H1 (cell line): Measurements from ENCODE around the gene ACTL7A. TPM values are rescaled to one million over a fixed set of nuclear protein-coding genes. Genes with fewer than 3 reads are reported as not detected.

Source experiments
- CTCF ChIA-PET: fragments of 300-600 bp; sonication (Branson Sonifier 250); formaldehyde crosslinking; loops from one replicate; lab custom pipeline; 2021; ENCODE audit not compliant: partially characterized antibody; lab: Charles Lee
- POLR2A ChIA-PET: fragments of 300-600 bp; sonication (Branson Sonifier 250); formaldehyde crosslinking; loops from one replicate; lab custom pipeline; 2021; ENCODE audit warnings: inconsistent platforms; ENCODE audit not compliant: partially characterized antibody; lab: Charles Lee
- DNase-seq, 2 experiments: peaks; one replicate each; pipeline versions ENCODE4 v3.0.0 to v3.0.0-alpha.2; 2010 to 2022; ENCODE audit warnings: low spot score in 2 of 2, low read depth in 1 of 2, mixed read lengths in 1 of 2
- FAIRE-seq: peaks from 2 replicates; lab custom pipeline; 2011; peaks lifted over from hg19 to GRCh38; lab: Jason Lieb, UNC
- H2AFZ ChIP-seq: 2 replicates; pipeline ENCODE4 v1.8.1; 2012; ENCODE audit warnings: low read length, inconsistent platforms
- H2AK5ac ChIP-seq: 2 replicates; pipeline ENCODE4 v1.6.1; 2013; ENCODE audit warnings: low read depth, low read length
- H2BK120ac ChIP-seq: replicated peaks from 2 replicates; pipeline ENCODE3; 2013; ENCODE audit warnings: low read depth, low read length, inconsistent platforms
- H2BK12ac ChIP-seq: 2 replicates; pipeline ENCODE4 v1.6.1; 2013; ENCODE audit warnings: low read depth, low read length
- H2BK15ac ChIP-seq: 2 replicates; pipeline ENCODE4 v1.6.1; 2013; ENCODE audit warnings: low read length
- H2BK20ac ChIP-seq: 2 replicates; pipeline ENCODE4 v1.6.1; 2013; ENCODE audit warnings: low read length
- H2BK5ac ChIP-seq: 2 replicates; pipeline ENCODE4 v1.6.1; 2013; ENCODE audit warnings: low read depth, low read length
- H3K14ac ChIP-seq: 2 replicates; pipeline ENCODE4 v1.6.1; 2013; ENCODE audit warnings: inconsistent platforms; ENCODE audit not compliant: insufficient read length
- H3K18ac ChIP-seq: 2 replicates; pipeline ENCODE4 v1.6.1; 2013; ENCODE audit warnings: low read length; ENCODE audit errors: extremely low read depth
- H3K23ac ChIP-seq: 2 replicates; pipeline ENCODE4 v1.6.1; 2013; ENCODE audit warnings: inconsistent platforms; ENCODE audit not compliant: insufficient read length
- H3K23me2 ChIP-seq: 2 replicates; pipeline ENCODE4 v1.6.1; 2013; ENCODE audit warnings: low read depth, low read length
- H3K27ac ChIP-seq: 2 replicates; pipeline ENCODE4 v1.6.1; 2011; ENCODE audit warnings: low read depth, low read length, inconsistent platforms
- H3K27me3 ChIP-seq, 4 experiments: replicated peaks in 1 of 4; 1 replicate in 1 of 4; 2 replicates in 3 of 4; pipeline versions ENCODE4 v1.6.1 to v1.8.1; 2011 to 2013; ENCODE audit warnings: low read length in 3 of 4, mild to moderate bottlenecking in 3 of 4, inconsistent platforms in 2 of 4, mixed read lengths in 2 of 4, moderate library complexity in 1 of 4; ENCODE audit not compliant: control insufficient read depth in 3 of 4, insufficient read depth in 3 of 4; ENCODE audit errors: extremely low read depth in 1 of 4
- H3K36me3 ChIP-seq, 4 experiments: 2 replicates each; pipeline versions ENCODE4 v1.6.1 to v1.8.1; 2011 to 2013; ENCODE audit warnings: mild to moderate bottlenecking in 4 of 4, low read length in 3 of 4, moderate library complexity in 2 of 4, control low read depth in 1 of 4, inconsistent platforms in 1 of 4; ENCODE audit not compliant: insufficient read depth in 4 of 4, control insufficient read depth in 2 of 4
- H3K4ac ChIP-seq: replicated peaks from 2 replicates; pipeline ENCODE3; 2013; ENCODE audit warnings: low read length, low read depth, mixed read lengths, inconsistent platforms; ENCODE audit not compliant: insufficient read length
- H3K4me1 ChIP-seq, 4 experiments: replicated peaks in 1 of 4; 1 replicate in 1 of 4; 2 replicates in 3 of 4; pipeline versions ENCODE4 v1.6.1 to v1.8.1; 2011 to 2013; ENCODE audit warnings: low read length in 3 of 4, inconsistent platforms in 2 of 4, mixed read lengths in 1 of 4; ENCODE audit not compliant: insufficient read depth in 4 of 4, control insufficient read depth in 3 of 4
- H3K4me2 ChIP-seq, 2 experiments: 2 replicates each; pipeline versions ENCODE4 v1.6.1 to v1.8.1; 2011 to 2013; ENCODE audit warnings: low read depth in 2 of 2, low read length in 2 of 2, control low read depth in 1 of 2, inconsistent platforms in 1 of 2, mild to moderate bottlenecking in 1 of 2; ENCODE audit not compliant: insufficient read depth in 1 of 2
- H3K4me3 ChIP-seq, 4 experiments: fragments of 200-600, 300-600 bp in 1 of 4; sonication (generic), shearing (Covaris generic), sonication (Bioruptor Twin) in 1 of 4; 2 replicates each; pipeline versions ENCODE4 v1.5.1 to v1.8.1; 2011 to 2016; ENCODE audit warnings: low read length in 4 of 4, low read depth in 3 of 4, control low read depth in 2 of 4, inconsistent platforms in 2 of 4, mild to moderate bottlenecking in 2 of 4, mixed read lengths in 1 of 4, moderate library complexity in 1 of 4; ENCODE audit not compliant: insufficient read depth in 2 of 4; ENCODE audit errors: extremely low read depth in 1 of 4
- H3K56ac ChIP-seq: replicated peaks from 2 replicates; pipeline ENCODE3; 2013; ENCODE audit warnings: low read depth, mild to moderate bottlenecking, mixed read lengths, low read length, inconsistent platforms; ENCODE audit not compliant: insufficient read length
- H3K79me1 ChIP-seq: 2 replicates; pipeline ENCODE4 v1.6.1; 2013; ENCODE audit warnings: low read depth, low read length, control low read depth
- H3K79me2 ChIP-seq, 2 experiments: 2 replicates each; pipeline versions ENCODE4 v1.6.1 to v1.8.1; 2012 to 2013; ENCODE audit warnings: low read length in 2 of 2, mild to moderate bottlenecking in 2 of 2, inconsistent platforms in 1 of 2; ENCODE audit not compliant: insufficient read depth in 2 of 2, control insufficient read depth in 1 of 2
- H3K9ac ChIP-seq, 4 experiments: replicated peaks in 1 of 4; 1 replicate in 1 of 4; 2 replicates in 3 of 4; pipeline versions ENCODE4 v1.6.1 to v1.8.1; 2011 to 2013; ENCODE audit warnings: low read depth in 3 of 4, low read length in 3 of 4, control low read depth in 2 of 4, mild to moderate bottlenecking in 2 of 4, moderate library complexity in 2 of 4, inconsistent platforms in 1 of 4; ENCODE audit errors: extremely low read depth in 1 of 4
- H3K9me3 ChIP-seq, 2 experiments: 2 replicates each; pipeline versions ENCODE4 v1.6.1 to v1.8.1; 2012 to 2013; ENCODE audit warnings: mild to moderate bottlenecking in 2 of 2, moderate library complexity in 2 of 2, control low read depth in 1 of 2, inconsistent platforms in 1 of 2, low read depth in 1 of 2, low read length in 1 of 2, mixed read lengths in 1 of 2; ENCODE audit not compliant: insufficient read depth in 2 of 2
- H4K20me1 ChIP-seq, 2 experiments: replicated peaks in 1 of 2; 2 replicates each; pipeline versions ENCODE3 to v1.8.1; 2011 to 2013; ENCODE audit warnings: inconsistent platforms in 2 of 2, low read length in 2 of 2, mild to moderate bottlenecking in 1 of 2; ENCODE audit not compliant: insufficient read depth in 2 of 2, control insufficient read depth in 1 of 2
- H4K5ac ChIP-seq: 2 replicates; pipeline ENCODE4 v1.6.1; 2013; ENCODE audit warnings: low read length, low read depth, mixed read lengths, inconsistent platforms; ENCODE audit not compliant: insufficient read length
- H4K8ac ChIP-seq: 2 replicates; pipeline ENCODE4 v1.8.0; 2013; ENCODE audit warnings: mild to moderate bottlenecking, moderate library complexity, low read length, inconsistent platforms; ENCODE audit not compliant: insufficient read depth; ENCODE audit errors: extremely low read depth
- H4K91ac ChIP-seq: replicated peaks from 2 replicates; pipeline ENCODE3; 2013; ENCODE audit warnings: low read length, mixed read lengths, inconsistent platforms; ENCODE audit not compliant: insufficient read length
- ASH2L ChIP-seq: fragments of 200-600, 300-600 bp; sonication (generic); IDR thresholded peaks from one replicate; pipeline ENCODE4 v1.7.1; 2017; ENCODE audit warnings: low read length
- KDM5A ChIP-seq: fragments of 200-600 bp; IDR thresholded peaks from 2 replicates; pipeline ENCODE4 v1.7.1; 2012; ENCODE audit warnings: mild to moderate bottlenecking, low read length, inconsistent platforms, mixed read lengths
- POU5F1 ChIP-seq: IDR thresholded peaks from 2 replicates; pipeline ENCODE4 v1.6.1; 2011; ENCODE audit warnings: low read depth, mild to moderate bottlenecking, low read length, moderate library complexity
- RFX5 ChIP-seq: IDR thresholded peaks from 2 replicates; pipeline ENCODE4 v1.6.1; 2011; ENCODE audit warnings: low read depth, low read length, improper control_type of control experiment, borderline replicate concordance
- SIN3A ChIP-seq, 2 experiments: IDR thresholded peaks in 1 of 2; conservative IDR thresholded peaks in 1 of 2; 2 replicates each; pipeline ENCODE4 v1.6.1; 2011 to 2012; ENCODE audit warnings: low read length in 2 of 2, improper control_type of control experiment in 1 of 2, low read depth in 1 of 2, mild to moderate bottlenecking in 1 of 2
- TAF1 ChIP-seq: IDR thresholded peaks from 2 replicates; pipeline ENCODE4 v1.6.1; 2011; ENCODE audit warnings: mild to moderate bottlenecking, low read depth, low read length
- YY1 ChIP-seq: IDR thresholded peaks from 2 replicates; pipeline ENCODE4 v1.6.1; 2011; ENCODE audit warnings: low read depth, mild to moderate bottlenecking, low read length
- WGBS, 2 experiments: shearing (Covaris generic) in 1 of 2; methylation state at CpG; one replicate each; pipeline versions ENCODE4 v1.1.6 to v1.1.7; 2013 to 2015; ENCODE audit warnings: low lambda C conversion rate in 2 of 2, mixed read lengths in 2 of 2, inconsistent platforms in 1 of 2, low coverage in 1 of 2, missing lambda C conversion rate in 1 of 2; ENCODE audit not compliant: insufficient replicate concordance in 2 of 2, insufficient coverage in 1 of 2, insufficient read length in 1 of 2; ENCODE audit errors: extremely low coverage in 1 of 2, missing lambda C conversion rate in 1 of 2; 5-methylcytosine and 5-hydroxymethylcytosine counted together
- polyA plus RNA-seq, 7 experiments: library from polyadenylated mRNA; depleted of rRNA in 3 of 7; stranded (reverse) in 5 of 7; unstranded in 2 of 7; fragments of >200 nt in 5 of 7; fragments of 200-250 nt in 2 of 7; gene quantifications; 1 replicate in 5 of 7; 2 replicates in 1 of 7; 4 replicates in 1 of 7; pipeline versions ENCODE4 v1.2.1 to v1.2.3, GENCODE V29; 2011 to 2013; ENCODE audit warnings: missing spikeins in 2 of 7, mixed read lengths in 2 of 7
- total RNA-seq: library from RNA; stranded (reverse); fragmentation: NEBNext Ultra II Directional; extraction: Animal tissue kit (Norgen Biotek cat#: 25700); gene quantifications from 2 replicates; pipeline ENCODE4 v1.2.1, GENCODE V29; 2021
- TF ChIP-seq, protein P1 (sequence below): IDR thresholded peaks from 2 replicates; pipeline ENCODE4 v1.6.1; 2011; ENCODE audit warnings: low read depth, mild to moderate bottlenecking, low read length; ENCODE audit not compliant: insufficient read depth
- TF ChIP-seq, protein P2 (sequence below): IDR thresholded peaks from 2 replicates; pipeline ENCODE4 v1.6.1; 2012; ENCODE audit warnings: inconsistent platforms
- TF ChIP-seq, protein P3 (sequence below): IDR thresholded peaks from 2 replicates; pipeline ENCODE4 v1.6.1; 2012; ENCODE audit warnings: low read length, inconsistent platforms

ACTL7A gene
- total and polyA plus RNA-seq, 2 of the 8 experiments (the other 6 are each of a cell fraction or from before 2014, with no cell fraction given), result not detected

DNA sequence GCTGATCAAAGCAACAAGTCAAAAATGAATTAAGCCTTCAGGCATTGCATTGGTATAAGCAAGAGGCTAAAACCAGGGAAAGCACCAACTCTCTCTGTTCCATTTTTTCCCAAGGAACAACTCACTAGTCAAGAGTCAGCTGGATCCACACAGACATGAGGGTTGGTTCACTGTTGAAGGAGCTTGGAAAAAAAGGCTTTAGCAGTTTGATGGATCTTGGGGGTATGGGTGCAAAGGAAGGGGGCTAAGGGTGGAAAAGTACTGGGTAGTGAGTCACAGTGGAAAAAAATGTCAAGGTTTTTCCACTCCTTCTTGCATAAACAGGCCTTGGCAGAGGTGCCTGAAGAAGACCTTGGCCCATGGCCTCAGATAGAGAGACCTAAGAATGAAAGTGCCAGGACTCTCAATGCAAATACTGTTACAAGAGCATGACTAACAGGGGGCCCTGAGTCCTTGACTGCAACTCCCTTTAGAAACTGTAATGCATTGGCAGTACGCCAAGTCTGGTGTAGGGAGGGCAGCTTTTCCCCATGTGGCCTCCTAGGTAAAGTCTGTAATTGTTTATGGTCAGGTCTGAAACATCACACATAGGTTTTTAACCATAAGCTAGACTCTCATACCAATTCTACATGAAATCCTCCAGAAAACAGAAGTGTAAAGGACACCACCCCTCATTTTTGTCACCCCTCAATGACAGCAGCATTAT lies 23.7 kb downstream of the ACTL7A start:
- no peaks in the 10 kb centered on the region for H3K27me3 ChIP-seq
- no peaks in the 10 kb centered on the region for H3K79me2 ChIP-seq
- no peak overlapping the region for H3K4ac ChIP-seq
- H3K23me2 ChIP-seq, result no peaks in the 10 kb centered on the region
- no peak for FAIRE-seq
- no peak overlapping the region for H2BK20ac ChIP-seq
- no peaks in the 10 kb centered on the region for H3K4me1 ChIP-seq
- H3K27ac ChIP-seq, result no peak overlapping the region
- H4K5ac ChIP-seq, result no peak overlapping the region
- H3K9me3 ChIP-seq, result no peaks in the 10 kb centered on the region
- no peak overlapping the region for H2BK5ac ChIP-seq
- H4K8ac ChIP-seq, result no peak overlapping the region
- H3K79me1 ChIP-seq, result no peaks in the 10 kb centered on the region
- no peak overlapping the region for H3K18ac ChIP-seq
- ChIA-PET POLR2A (no interaction called here), CTCF (interaction anchor here (0.7 to 1.2 kb wide), 2 partner anchors 69 to 315 kb away, joined by 3 to 4 read pairs; no protein-coding TSS in a partner anchor)
- H3K14ac ChIP-seq, result no peak overlapping the region
- no peak overlapping the region for H2BK12ac ChIP-seq
- H4K20me1 ChIP-seq, result no peaks in the 10 kb centered on the region
- H3K9ac ChIP-seq, result no peak overlapping the region
- no peak overlapping the region for H2BK15ac ChIP-seq
- peaks cover 6 to 35% (median 18%) of the 10 kb centered on the region in 4 experiments for H3K36me3 ChIP-seq
- H3K4me2 ChIP-seq, result no peak overlapping the region
- H2AK5ac ChIP-seq, result no peak overlapping the region
- H3K56ac ChIP-seq, result no peak overlapping the region
- H3K4me3 ChIP-seq, result no peak overlapping the region
- H3K23ac ChIP-seq, result no peak overlapping the region
- no peak for DNase-seq
- H4K91ac ChIP-seq, result no peak overlapping the region
- WGBS, 2 experiments, result 90% methylated on average over 1 of the region's 1 CpG; no CpG with 5 or more reads in 1 of the 2 experiments
- no peak overlapping the region for H2AFZ ChIP-seq
- no peak overlapping the region for H2BK120ac ChIP-seq
- TF ChIP-seq, protein P1, sequence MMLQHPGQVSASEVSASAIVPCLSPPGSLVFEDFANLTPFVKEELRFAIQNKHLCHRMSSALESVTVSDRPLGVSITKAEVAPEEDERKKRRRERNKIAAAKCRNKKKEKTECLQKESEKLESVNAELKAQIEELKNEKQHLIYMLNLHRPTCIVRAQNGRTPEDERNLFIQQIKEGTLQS, result no peak
- no peak for TF ChIP-seq POU5F1
- TF ChIP-seq SIN3A (conservative IDR thresholded peaks at IDR 0.05 in 1 of 2, IDR thresholded peaks at IDR 0.05 in 1 of 2; ENCODE audit: low read depth in 1 of 2, low read length in 2 of 2), result no peak
- TF ChIP-seq KDM5A, result no peak
- TF ChIP-seq TAF1, result no peak
- TF ChIP-seq, protein P2, sequence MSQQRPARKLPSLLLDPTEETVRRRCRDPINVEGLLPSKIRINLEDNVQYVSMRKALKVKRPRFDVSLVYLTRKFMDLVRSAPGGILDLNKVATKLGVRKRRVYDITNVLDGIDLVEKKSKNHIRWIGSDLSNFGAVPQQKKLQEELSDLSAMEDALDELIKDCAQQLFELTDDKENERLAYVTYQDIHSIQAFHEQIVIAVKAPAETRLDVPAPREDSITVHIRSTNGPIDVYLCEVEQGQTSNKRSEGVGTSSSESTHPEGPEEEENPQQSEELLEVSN, result no peak
- TF ChIP-seq, protein P3, sequence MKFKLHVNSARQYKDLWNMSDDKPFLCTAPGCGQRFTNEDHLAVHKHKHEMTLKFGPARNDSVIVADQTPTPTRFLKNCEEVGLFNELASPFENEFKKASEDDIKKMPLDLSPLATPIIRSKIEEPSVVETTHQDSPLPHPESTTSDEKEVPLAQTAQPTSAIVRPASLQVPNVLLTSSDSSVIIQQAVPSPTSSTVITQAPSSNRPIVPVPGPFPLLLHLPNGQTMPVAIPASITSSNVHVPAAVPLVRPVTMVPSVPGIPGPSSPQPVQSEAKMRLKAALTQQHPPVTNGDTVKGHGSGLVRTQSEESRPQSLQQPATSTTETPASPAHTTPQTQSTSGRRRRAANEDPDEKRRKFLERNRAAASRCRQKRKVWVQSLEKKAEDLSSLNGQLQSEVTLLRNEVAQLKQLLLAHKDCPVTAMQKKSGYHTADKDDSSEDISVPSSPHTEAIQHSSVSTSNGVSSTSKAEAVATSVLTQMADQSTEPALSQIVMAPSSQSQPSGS, result no peak
- TF ChIP-seq ASH2L, result no peak
- no peak for TF ChIP-seq YY1
- no peak for TF ChIP-seq RFX5
